ENCODE data around the gene SLC8A1.

DNA sequence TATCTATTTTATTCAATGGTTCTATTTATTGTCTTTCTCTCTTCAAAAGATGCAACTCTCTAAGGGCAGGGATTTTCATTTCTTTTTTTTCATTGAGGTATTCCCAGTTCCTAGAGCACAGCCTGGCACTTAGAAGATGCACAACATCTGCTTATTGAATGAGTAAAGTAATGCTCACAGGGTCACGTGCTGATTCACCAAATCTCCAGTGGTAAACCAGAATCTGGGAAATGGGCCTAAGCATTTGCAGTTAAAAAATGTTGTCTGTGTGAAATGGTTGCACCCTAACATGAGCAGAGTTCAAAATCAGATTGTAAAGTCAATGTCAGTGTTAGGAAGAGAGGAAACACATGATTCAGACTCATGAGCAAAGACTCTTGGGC lies 15.8 kb downstream of the SLC8A1 start:
- TF ChIP-seq, protein P1, sequence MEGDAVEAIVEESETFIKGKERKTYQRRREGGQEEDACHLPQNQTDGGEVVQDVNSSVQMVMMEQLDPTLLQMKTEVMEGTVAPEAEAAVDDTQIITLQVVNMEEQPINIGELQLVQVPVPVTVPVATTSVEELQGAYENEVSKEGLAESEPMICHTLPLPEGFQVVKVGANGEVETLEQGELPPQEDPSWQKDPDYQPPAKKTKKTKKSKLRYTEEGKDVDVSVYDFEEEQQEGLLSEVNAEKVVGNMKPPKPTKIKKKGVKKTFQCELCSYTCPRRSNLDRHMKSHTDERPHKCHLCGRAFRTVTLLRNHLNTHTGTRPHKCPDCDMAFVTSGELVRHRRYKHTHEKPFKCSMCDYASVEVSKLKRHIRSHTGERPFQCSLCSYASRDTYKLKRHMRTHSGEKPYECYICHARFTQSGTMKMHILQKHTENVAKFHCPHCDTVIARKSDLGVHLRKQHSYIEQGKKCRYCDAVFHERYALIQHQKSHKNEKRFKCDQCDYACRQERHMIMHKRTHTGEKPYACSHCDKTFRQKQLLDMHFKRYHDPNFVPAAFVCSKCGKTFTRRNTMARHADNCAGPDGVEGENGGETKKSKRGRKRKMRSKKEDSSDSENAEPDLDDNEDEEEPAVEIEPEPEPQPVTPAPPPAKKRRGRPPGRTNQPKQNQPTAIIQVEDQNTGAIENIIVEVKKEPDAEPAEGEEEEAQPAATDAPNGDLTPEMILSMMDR (IDR thresholded peaks at IDR 0.05) = no peak
- TF ChIP-seq POLR2A (IDR thresholded peaks at IDR 0.05) = no peak
